Activated CD4-positive, alpha-beta T cell treated with anti-CD3 and anti-CD28 coated beads, Interleukin-2, amount 10 ng/mL, durations not matched to agents 7 days and 5 days (primary cell): ENCODE data around the gene WDR36. TPM values are rescaled to one million over a fixed set of nuclear protein-coding genes. Genes with fewer than 3 reads are reported as not detected.
A peak's percentile ranks its signal among the peaks of the same experiment; 100 is the strongest.

Experiments
- CTCF ChIA-PET: fragments of 350-600 bp; sonication (Branson Sonifier 250); formaldehyde crosslinking; loops from one replicate; lab custom pipeline; 2021; ENCODE audit warnings: antibody characterized with exemption; lab: Charles Lee
- POLR2A ChIA-PET: fragments of 350-600 bp; sonication (Branson Sonifier 250); formaldehyde crosslinking; loops from one replicate; lab custom pipeline; 2021; ENCODE audit warnings: antibody characterized with exemption; lab: Charles Lee
- DNase-seq: peaks from one replicate; pipeline ENCODE4 v3.0.0-alpha.2; 2020
- H3K27ac Mint-ChIP-seq: one replicate; pipeline ENCODE4 v1.8.0; 2021; ENCODE audit warnings: mild to moderate bottlenecking, moderate library complexity, mixed read lengths
- H3K27me3 Mint-ChIP-seq: one replicate; pipeline ENCODE4 v1.8.0; 2021; ENCODE audit warnings: mixed read lengths
- H3K36me3 Mint-ChIP-seq: one replicate; pipeline ENCODE4 v1.8.0; 2021; ENCODE audit warnings: low read depth, mixed read lengths
- H3K4me1 Mint-ChIP-seq: one replicate; pipeline ENCODE4 v1.8.0; 2021; ENCODE audit warnings: mixed read lengths
- H3K4me3 Mint-ChIP-seq: one replicate; pipeline ENCODE4 v1.8.0; 2021; ENCODE audit warnings: mild to moderate bottlenecking, moderate library complexity, mixed read lengths
- H3K9me3 Mint-ChIP-seq: one replicate; pipeline ENCODE4 v1.8.0; 2021; ENCODE audit warnings: mixed read lengths
- total RNA-seq, 2 experiments: library from RNA; stranded (reverse); gene quantifications; one replicate each; pipeline ENCODE4 v1.2.3, GENCODE V29; 2021

Gene WDR36
- total RNA-seq, 2 experiments from 2014 or later = 26.7 to 32.0 TPM

GRCh38 chr5:111147502-111147901, 55.4 kb downstream of the WDR36 start:
- H3K27ac Mint-ChIP-seq = no peak overlapping the region
- CTCF ChIA-PET = interaction anchor here (0.6 kb wide), 1 partner anchor 1369 kb away, joined by 3 read pairs; no protein-coding TSS in a partner anchor
- H3K27me3 Mint-ChIP-seq = peaks cover 5% of the 10 kb centered on the region
- no peak for DNase-seq
- POLR2A ChIA-PET = no interaction called here
- no peak overlapping the region for H3K4me3 Mint-ChIP-seq
- H3K4me1 Mint-ChIP-seq = peaks cover 15% of the 10 kb centered on the region
- H3K36me3 Mint-ChIP-seq = no peaks in the 10 kb centered on the region
- H3K9me3 Mint-ChIP-seq = no peaks in the 10 kb centered on the region

- H3K27ac Mint-ChIP-seq = no peak overlapping the region
- CTCF ChIA-PET = interaction anchor here (0.7 to 1.5 kb wide), 2 partner anchors 16 to 18 kb away, joined by 3 to 4 read pairs; no protein-coding TSS in a partner anchor
These were observed 59.9 kb downstream of the WDR36 start for GRCh38 chr5:111151998-111152397.

DNA sequence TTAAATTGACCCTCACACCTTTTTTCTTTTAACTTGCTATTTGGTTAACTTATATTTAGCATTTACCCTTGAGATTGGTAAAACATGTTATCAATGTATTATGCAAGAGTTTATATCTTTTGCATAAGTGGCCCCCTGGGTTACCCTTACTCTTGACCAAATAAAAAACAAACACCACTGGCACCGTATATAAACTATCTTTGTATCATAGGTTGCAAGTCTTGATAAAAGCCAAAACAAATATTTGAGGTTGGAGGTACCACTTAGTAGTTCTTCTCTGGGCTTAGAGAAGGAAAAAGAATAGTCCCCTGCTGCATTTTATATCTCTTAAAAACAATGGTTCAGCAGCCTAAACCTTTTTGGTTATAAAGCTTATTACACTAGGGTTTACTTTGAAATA, 61.3 kb downstream of the WDR36 start:
- H3K4me1 Mint-ChIP-seq = peaks cover 12% of the 10 kb centered on the region
- H3K36me3 Mint-ChIP-seq = no peaks in the 10 kb centered on the region
- CTCF ChIA-PET = no interaction called here
- H3K9me3 Mint-ChIP-seq = no peaks in the 10 kb centered on the region
- DNase-seq = no peak
- H3K27ac Mint-ChIP-seq = no peak overlapping the region
- H3K4me3 Mint-ChIP-seq = no peak overlapping the region
- POLR2A ChIA-PET = no interaction called here
- H3K27me3 Mint-ChIP-seq = peaks cover 7% of the 10 kb centered on the region

More at GRCh38 chr5:111151998-111152397, 59.9 kb downstream of the WDR36 start:
- no peak overlapping the region for H3K4me3 Mint-ChIP-seq
- peaks cover 7% of the 10 kb centered on the region for H3K27me3 Mint-ChIP-seq
- POLR2A ChIA-PET = no interaction called here
- DNase-seq = no peak
- H3K9me3 Mint-ChIP-seq = no peaks in the 10 kb centered on the region
- H3K4me1 Mint-ChIP-seq = peaks cover 4% of the 10 kb centered on the region
- H3K36me3 Mint-ChIP-seq = no peaks in the 10 kb centered on the region

DNA sequence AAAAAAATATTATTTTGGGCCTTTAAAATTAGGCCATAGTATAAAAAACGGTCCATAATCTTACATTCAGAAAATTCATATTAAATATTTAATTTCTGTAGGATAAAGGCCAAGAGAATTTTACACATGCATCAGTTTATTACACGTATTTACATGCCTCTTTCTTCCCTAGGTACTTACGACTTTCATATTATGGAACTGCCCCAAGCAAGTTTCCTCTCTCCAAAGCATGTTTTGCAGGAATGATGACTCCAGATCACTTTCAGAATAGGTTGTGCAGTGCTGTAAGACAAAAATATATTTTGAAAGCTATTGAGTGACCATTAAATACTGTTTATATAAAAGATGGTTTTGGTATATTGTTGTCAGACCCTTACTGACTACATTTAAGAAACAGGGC, 61.8 kb downstream of the WDR36 start:
- Mint-ChIP-seq H3K4me1 (peaks cover 12% of the 10 kb centered on the region), H3K27me3 (peaks cover 7% of the 10 kb centered on the region), H3K27ac (no peak overlapping the region), H3K4me3 (no peak overlapping the region), H3K9me3 (no peaks in the 10 kb centered on the region), H3K36me3 (no peaks in the 10 kb centered on the region)
- POLR2A ChIA-PET = no interaction called here
- DNase-seq = no peak
- CTCF ChIA-PET = no interaction called here

DNA sequence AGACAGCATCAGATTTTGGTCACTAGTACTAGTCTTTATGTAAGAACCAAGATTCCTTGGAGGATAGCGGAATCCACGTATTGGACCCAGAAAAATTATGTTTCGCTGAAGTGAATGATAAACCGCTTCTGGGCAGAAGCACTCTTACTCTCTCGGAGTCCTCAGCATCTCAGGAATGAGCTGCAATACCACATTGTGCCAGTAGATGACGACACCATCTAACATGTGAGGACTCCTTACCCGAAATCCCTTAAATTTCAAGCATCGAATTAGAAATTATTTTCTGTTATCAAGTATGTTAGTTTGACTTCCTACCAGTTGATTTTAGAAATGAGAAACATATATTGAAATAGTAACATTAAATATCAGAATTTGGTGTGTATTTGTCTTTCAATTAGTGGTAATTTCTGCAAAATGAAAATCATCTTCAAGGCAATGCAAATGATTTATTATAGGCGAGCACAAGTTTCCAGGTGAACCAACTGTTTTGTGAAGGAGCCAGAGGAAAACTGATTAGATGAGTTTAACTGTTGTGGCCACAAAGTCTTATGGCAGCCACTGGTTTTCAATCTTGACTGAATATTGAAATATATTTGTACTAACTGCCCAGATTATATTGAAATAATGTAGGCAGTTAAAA, 66.1 kb downstream of the WDR36 start:
- H3K4me1 Mint-ChIP-seq = peaks cover 8% of the 10 kb centered on the region
- H3K27me3 Mint-ChIP-seq = no peaks in the 10 kb centered on the region
- no peaks in the 10 kb centered on the region for H3K9me3 Mint-ChIP-seq
- no peak overlapping the region for H3K4me3 Mint-ChIP-seq
- ChIA-PET POLR2A (no interaction called here), CTCF (interaction anchor here (1.1 to 2.7 kb wide), 2 partner anchors 65 to 120 kb away, joined by 3 to 25 read pairs; no protein-coding TSS in a partner anchor)
- DNase-seq = peak; percentile 86
- no peak overlapping the region for H3K27ac Mint-ChIP-seq
- no peaks in the 10 kb centered on the region for H3K36me3 Mint-ChIP-seq

DNA sequence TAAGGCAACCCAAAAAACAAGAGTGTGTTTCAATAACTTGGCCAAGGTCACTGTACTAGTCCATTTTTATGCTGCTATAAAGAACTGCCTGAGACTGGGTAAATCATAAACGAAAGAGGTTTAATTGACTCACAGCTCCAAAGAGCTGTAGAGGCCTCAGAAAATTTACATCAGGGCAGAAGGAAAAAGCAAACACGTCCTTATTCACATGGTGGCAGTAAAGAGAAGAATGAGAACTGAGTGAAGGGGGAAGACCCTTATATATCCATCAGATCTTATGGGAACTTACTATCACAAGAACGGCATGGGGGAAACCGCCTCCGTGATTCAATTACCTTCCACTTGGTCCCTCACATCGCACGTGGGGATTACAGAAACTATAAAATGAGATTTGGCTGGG, 67.7 kb downstream of the WDR36 start:
- Mint-ChIP-seq H3K9me3 (no peaks in the 10 kb centered on the region), H3K4me3 (no peak overlapping the region), H3K4me1 (peaks cover 8% of the 10 kb centered on the region), H3K36me3 (no peaks in the 10 kb centered on the region), H3K27me3 (no peaks in the 10 kb centered on the region), H3K27ac (no peak overlapping the region)
- DNase-seq = no peak
- CTCF ChIA-PET = interaction anchor here (1.6 to 1.9 kb wide), 4 partner anchors 12 to 118 kb away, joined by 5 to 7 read pairs (median 6); no protein-coding TSS in a partner anchor
- POLR2A ChIA-PET = interaction anchor here (0.5 kb wide), 1 partner anchor 193 kb away, joined by 4 read pairs; no protein-coding TSS in a partner anchor

- POLR2A ChIA-PET = no interaction called here
- Mint-ChIP-seq H3K27ac (no peak overlapping the region), H3K36me3 (no peaks in the 10 kb centered on the region), H3K27me3 (no peaks in the 10 kb centered on the region), H3K9me3 (no peaks in the 10 kb centered on the region), H3K4me1 (peaks cover 4% of the 10 kb centered on the region), H3K4me3 (no peak overlapping the region)
- CTCF ChIA-PET = interaction anchor here (0.8 to 1.2 kb wide), 3 partner anchors 9 to 116 kb away, joined by 3 to 4 read pairs (median 3); no protein-coding TSS in a partner anchor
- DNase-seq = no peak
These were observed 70.9 kb downstream of the WDR36 start for GRCh38 chr5:111163000-111163399.

- Mint-ChIP-seq H3K27ac (no peak overlapping the region), H3K4me3 (no peak overlapping the region), H3K9me3 (no peaks in the 10 kb centered on the region), H3K36me3 (no peaks in the 10 kb centered on the region), H3K4me1 (no peaks in the 10 kb centered on the region), H3K27me3 (no peaks in the 10 kb centered on the region)
- DNase-seq = no peak
- ChIA-PET CTCF (no interaction called here), POLR2A (no interaction called here)
These were observed 72.9 kb downstream of the WDR36 start for GRCh38 chr5:111165058-111165457.

- Mint-ChIP-seq H3K9me3 (no peaks in the 10 kb centered on the region), H3K4me1 (no peaks in the 10 kb centered on the region), H3K27ac (no peak overlapping the region), H3K36me3 (no peaks in the 10 kb centered on the region), H3K27me3 (no peaks in the 10 kb centered on the region), H3K4me3 (no peak overlapping the region)
- ChIA-PET POLR2A (no interaction called here), CTCF (no interaction called here)
- no peak for DNase-seq
These were observed 75.4 kb downstream of the WDR36 start for GRCh38 chr5:111167551-111167950.

GRCh38 chr5:111168608-111169007, 76.5 kb downstream of the WDR36 start:
- Mint-ChIP-seq H3K27ac (no peak overlapping the region), H3K9me3 (no peaks in the 10 kb centered on the region)

DNA sequence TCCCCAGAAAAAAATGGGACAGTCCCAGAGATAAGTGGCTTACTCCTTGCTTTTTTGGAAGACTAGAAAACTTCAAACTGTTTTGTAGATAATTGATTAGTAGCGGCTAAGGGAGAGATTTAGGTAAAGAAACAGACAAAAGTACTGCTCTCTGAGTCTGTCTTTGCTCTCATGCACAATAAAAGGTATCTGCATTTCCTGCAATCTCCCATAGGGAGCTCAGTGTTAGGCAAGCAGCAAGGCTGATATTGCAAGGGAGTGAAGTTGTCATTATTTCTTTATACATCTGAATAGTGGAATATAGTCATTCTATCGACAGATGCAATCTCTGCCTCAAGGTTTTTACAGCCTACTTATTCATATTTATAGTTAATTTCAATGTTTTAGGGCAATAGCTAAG, 77.1 kb downstream of the WDR36 start:
- ChIA-PET POLR2A (no interaction called here), CTCF (interaction anchor here (1.3 to 1.7 kb wide), 2 partner anchors 17 to 57 kb away, joined by 4 read pairs; no protein-coding TSS in a partner anchor)
- no peaks in the 10 kb centered on the region for H3K4me1 Mint-ChIP-seq
- H3K36me3 Mint-ChIP-seq = no peaks in the 10 kb centered on the region
- DNase-seq = no peak
- no peak overlapping the region for H3K4me3 Mint-ChIP-seq
- H3K27ac Mint-ChIP-seq = no peak overlapping the region
- H3K9me3 Mint-ChIP-seq = no peaks in the 10 kb centered on the region
- H3K27me3 Mint-ChIP-seq = no peaks in the 10 kb centered on the region

More at GRCh38 chr5:111168608-111169007, 76.5 kb downstream of the WDR36 start:
- Mint-ChIP-seq H3K4me1 (no peaks in the 10 kb centered on the region), H3K27me3 (no peaks in the 10 kb centered on the region), H3K36me3 (no peaks in the 10 kb centered on the region), H3K4me3 (no peak overlapping the region)
- ChIA-PET CTCF (interaction anchor here (1.3 kb wide), 1 partner anchor 57 kb away, joined by 4 read pairs; no protein-coding TSS in a partner anchor), POLR2A (no interaction called here)
- DNase-seq = no peak

DNA sequence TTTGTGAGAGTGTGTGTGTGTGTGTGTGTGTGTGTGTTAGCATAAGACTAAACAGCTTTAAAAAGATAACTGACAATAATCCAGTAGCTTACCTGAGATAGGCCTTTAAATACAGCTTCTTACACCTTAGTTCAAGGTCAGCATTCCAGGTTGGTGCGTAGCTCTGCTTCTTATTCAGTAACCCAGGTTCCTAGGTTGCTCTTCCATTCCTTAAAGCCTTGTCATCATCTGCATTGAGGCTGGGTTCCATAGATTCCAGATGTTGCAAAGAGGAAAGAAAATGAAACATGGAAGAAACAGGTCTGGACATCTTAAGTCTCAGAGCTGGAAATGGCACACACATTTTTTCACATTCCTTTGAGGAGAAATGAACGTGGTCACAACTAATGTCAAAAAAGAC, 78.1 kb downstream of the WDR36 start:
- peaks cover under 1% of the 10 kb centered on the region for H3K9me3 Mint-ChIP-seq
- no peak overlapping the region for H3K27ac Mint-ChIP-seq
- no peak overlapping the region for H3K4me3 Mint-ChIP-seq
- no peaks in the 10 kb centered on the region for H3K36me3 Mint-ChIP-seq
- DNase-seq = no peak
- CTCF ChIA-PET = interaction anchor here (0.6 to 1.7 kb wide), 5 partner anchors 8 to 346 kb away, joined by 3 to 7 read pairs (median 4); no protein-coding TSS in a partner anchor
- no peaks in the 10 kb centered on the region for H3K4me1 Mint-ChIP-seq
- POLR2A ChIA-PET = no interaction called here
- H3K27me3 Mint-ChIP-seq = peaks cover 4% of the 10 kb centered on the region

GRCh38 chr5:111172504-111172903, 80.4 kb downstream of the WDR36 start:
- Mint-ChIP-seq H3K9me3 (peaks cover 4% of the 10 kb centered on the region), H3K4me1 (no peaks in the 10 kb centered on the region), H3K27me3 (peaks cover 9% of the 10 kb centered on the region), H3K4me3 (no peak overlapping the region), H3K27ac (no peak overlapping the region), H3K36me3 (no peaks in the 10 kb centered on the region)
- POLR2A ChIA-PET = no interaction called here
- CTCF ChIA-PET = interaction anchor here (0.8 to 1.4 kb wide), 2 partner anchors 10 to 13 kb away, joined by 4 to 6 read pairs; no protein-coding TSS in a partner anchor
- no peak for DNase-seq
